Stimulated activated CD8-positive, alpha-beta memory T cell treated with anti-CD3 and anti-CD28 coated beads, Interleukin-12 subunit alpha, Interleukin-12 subunit beta, amount 100 ng/mL, for 1 hour (primary cell): Measurements from ENCODE around the gene P2RY2.
"Not testable (repeated sequence)": the region's sequence is repeated elsewhere in the genome, so short reads cannot be mapped to it uniquely, and the experiment has no call there.

Experiments
- DNase-seq: peaks from one replicate; pipeline ENCODE4 v3.0.0-alpha.2; 2020; ENCODE audit warnings: low read depth

The P2RY2 gene

GRCh38 chr11:73267906-73268540, 49.9 kb downstream of the P2RY2 start:
- DNase-seq, result no peak

GRCh38 chr11:73268671-73269271, 50.7 kb downstream of the P2RY2 start:
- DNase-seq, result no peak

GRCh38 chr11:73269459-73270015, 51.5 kb downstream of the P2RY2 start:
- DNase-seq, result no peak

- DNase-seq, result no peak
Measured at GRCh38 chr11:73270016-73270854, 52.2 kb downstream of the P2RY2 start.

- no peak for DNase-seq
Measured at GRCh38 chr11:73270855-73271477, 52.9 kb downstream of the P2RY2 start.

GRCh38 chr11:73271478-73271865, 53.4 kb downstream of the P2RY2 start:
- DNase-seq, result not testable (repeated sequence)

- no peak for DNase-seq
Measured at GRCh38 chr11:73271936-73272679, 54.0 kb downstream of the P2RY2 start, which contains the start of gene P2RY6. Gene P2RY6 (plus strand): TSS chr11:73272338. CDS start chr11:73296519, 24,181 bp downstream.

- no peak for DNase-seq
Measured at GRCh38 chr11:73272680-73273038, 54.6 kb downstream of the P2RY2 start.

- DNase-seq, result no peak
Measured at GRCh38 chr11:73273222-73273895, 55.3 kb downstream of the P2RY2 start.

- not testable (repeated sequence) for DNase-seq
Measured at GRCh38 chr11:73274191-73274590, 56.1 kb downstream of the P2RY2 start.

- no peak for DNase-seq
Measured at GRCh38 chr11:73274722-73275380, 56.8 kb downstream of the P2RY2 start.

GRCh38 chr11:73275381-73275750, 57.3 kb downstream of the P2RY2 start:
- DNase-seq, result no peak

GRCh38 chr11:73277467-73277866, 59.4 kb downstream of the P2RY2 start:
- DNase-seq, result no peak

GRCh38 chr11:73280626-73281025, 62.5 kb downstream of the P2RY2 start:
- DNase-seq, result no peak

- DNase-seq, result no peak
Measured at GRCh38 chr11:73281201-73281741, 63.2 kb downstream of the P2RY2 start.

GRCh38 chr11:73281796-73282660, 63.9 kb downstream of the P2RY2 start:
- DNase-seq, result no peak

GRCh38 chr11:73283276-73284000, 65.4 kb downstream of the P2RY2 start:
- DNase-seq, result no peak

GRCh38 chr11:73284106-73284505, 66.0 kb downstream of the P2RY2 start:
- no peak for DNase-seq

- DNase-seq, result no peak
Measured at GRCh38 chr11:73285721-73286120, 67.6 kb downstream of the P2RY2 start.
